ENCODE results near the gene NUDT8. TPM values are rescaled to one million over a fixed set of nuclear protein-coding genes. Genes with fewer than 3 reads are reported as not detected.
"Not testable (repeated sequence)": the region's sequence is repeated elsewhere in the genome, so short reads cannot be mapped to it uniquely, and the experiment has no call there.

Gene NUDT8
- total and polyA plus RNA-seq, 2 donors (not counting 1 experiment from before 2014, with no cell fraction given): 6.9 to 7.1 TPM

DNA sequence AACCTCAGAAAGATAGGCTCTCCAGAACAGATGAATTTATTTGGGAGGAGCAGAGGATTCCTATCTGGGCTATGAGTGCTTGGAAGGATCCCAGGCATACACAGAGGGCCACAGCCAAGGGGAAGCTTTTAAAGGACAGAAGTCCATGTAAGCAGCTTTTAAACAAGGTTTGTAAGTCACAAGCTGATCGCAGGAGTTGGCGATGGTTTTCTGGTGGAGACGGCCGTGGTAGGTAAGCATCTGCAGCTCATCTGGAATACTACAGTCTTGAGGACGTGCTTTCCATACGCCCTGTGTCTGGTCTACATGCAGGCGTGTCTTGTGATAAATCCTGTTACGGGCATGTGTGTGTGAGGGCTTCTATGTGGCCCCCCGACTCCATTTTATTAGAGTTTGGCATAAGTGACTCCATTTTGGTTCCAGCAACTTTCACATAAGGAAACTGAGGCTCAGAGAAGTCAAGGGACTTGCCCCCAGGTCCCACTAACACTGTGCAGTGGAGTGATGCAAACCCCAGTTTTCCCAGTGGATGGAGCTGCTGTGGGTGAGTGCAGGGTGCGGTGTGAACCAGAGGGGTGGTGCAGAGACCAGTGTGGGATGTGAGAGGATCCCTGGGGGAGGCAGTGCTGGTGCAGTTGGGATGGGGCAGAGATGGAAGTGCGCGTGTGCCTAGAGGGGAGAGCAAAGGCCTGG lies 32.6 kb upstream of the NUDT8 start:
- no peak for ATAC-seq (ENCODE audit: low read depth)
- CTCF ChIA-PET: interaction anchor here (1.0 to 9.0 kb wide), 5 partner anchors 14 to 90 kb away, joined by 3 to 149 read pairs (median 13); partner anchors contain the start of genes ACY3 and NUDT8
- Histone ChIP-seq H3K27me3 (replicated peaks in 1 of 4; ENCODE audit: control extremely low read depth in 1 of 4, control insufficient read depth in 3 of 4, insufficient read depth in 4 of 4, low read length in 3 of 4) (peaks cover 0 to 3% (median 0%) of the 10 kb centered on the region in 4 experiments), H3K27ac (ENCODE audit: low read length in 2 of 2) (no peak overlapping the region), H2AFZ (ENCODE audit: insufficient read depth, low read depth, low read length, poor library complexity, severe bottlenecking) (no peak overlapping the region), H3K9me3 (ENCODE audit: control extremely low read depth in 1 of 3, control insufficient read depth in 2 of 3, insufficient read depth in 1 of 3, low read length in 2 of 3) (peaks cover 0 to 4% (median 4%) of the 10 kb centered on the region in 3 donors), H3K4me3 (ENCODE audit: control extremely low read depth in 1 of 5, extremely low read depth in 1 of 5, insufficient read depth in 1 of 5, low read depth in 2 of 5, low read length in 4 of 5) (no peak overlapping the region), H3K36me3 (replicated peaks in 1 of 2; ENCODE audit: control extremely low read depth in 1 of 2, control insufficient read depth in 1 of 2, extremely low read depth in 1 of 2, insufficient read depth in 2 of 2, low read length in 1 of 2) (no peaks in the 10 kb centered on the region), H4K20me1 (ENCODE audit: control insufficient read depth, insufficient read depth, low read length, poor library complexity, severe bottlenecking) (no peaks in the 10 kb centered on the region), H3K4me2 (replicated peaks; ENCODE audit: low read depth, low read length, poor library complexity, severe bottlenecking) (no peak overlapping the region), H3K4me1 (ENCODE audit: control insufficient read depth in 2 of 2, insufficient read depth in 2 of 2, low read length in 2 of 2) (peaks cover 20 to 22% of the 10 kb centered on the region in 2 donors), H3K79me2 (ENCODE audit: control insufficient read depth, insufficient read depth, low read length) (no peaks in the 10 kb centered on the region), H3K9ac (ENCODE audit: low read length) (no peak overlapping the region)
- Mint-ChIP-seq H3K4me1 (peaks cover 7% of the 10 kb centered on the region), H3K9me3 (ENCODE audit: insufficient read depth) (no peaks in the 10 kb centered on the region), H3K4me3 (no peak overlapping the region), H3K27me3 (no peaks in the 10 kb centered on the region), H3K27ac (peak overlapping the region; percentile 79)
- intact Hi-C loops (cut with micrococcal nuclease): no loop called here
- DNase-seq: no peak
- TF ChIP-seq, protein P1, sequence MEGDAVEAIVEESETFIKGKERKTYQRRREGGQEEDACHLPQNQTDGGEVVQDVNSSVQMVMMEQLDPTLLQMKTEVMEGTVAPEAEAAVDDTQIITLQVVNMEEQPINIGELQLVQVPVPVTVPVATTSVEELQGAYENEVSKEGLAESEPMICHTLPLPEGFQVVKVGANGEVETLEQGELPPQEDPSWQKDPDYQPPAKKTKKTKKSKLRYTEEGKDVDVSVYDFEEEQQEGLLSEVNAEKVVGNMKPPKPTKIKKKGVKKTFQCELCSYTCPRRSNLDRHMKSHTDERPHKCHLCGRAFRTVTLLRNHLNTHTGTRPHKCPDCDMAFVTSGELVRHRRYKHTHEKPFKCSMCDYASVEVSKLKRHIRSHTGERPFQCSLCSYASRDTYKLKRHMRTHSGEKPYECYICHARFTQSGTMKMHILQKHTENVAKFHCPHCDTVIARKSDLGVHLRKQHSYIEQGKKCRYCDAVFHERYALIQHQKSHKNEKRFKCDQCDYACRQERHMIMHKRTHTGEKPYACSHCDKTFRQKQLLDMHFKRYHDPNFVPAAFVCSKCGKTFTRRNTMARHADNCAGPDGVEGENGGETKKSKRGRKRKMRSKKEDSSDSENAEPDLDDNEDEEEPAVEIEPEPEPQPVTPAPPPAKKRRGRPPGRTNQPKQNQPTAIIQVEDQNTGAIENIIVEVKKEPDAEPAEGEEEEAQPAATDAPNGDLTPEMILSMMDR (IDR thresholded peaks at IDR 0.05): no peak
- POLR2A ChIA-PET: no interaction called here
- WGBS (ENCODE audit: insufficient coverage): 97% methylated on average over 12 of the region's 12 CpGs

- peaks cover 0 to 18% (median 15%) of the 10 kb centered on the region in 3 donors for H3K9me3 ChIP-seq (ENCODE audit: control extremely low read depth in 1 of 3, control insufficient read depth in 2 of 3, insufficient read depth in 1 of 3, low read length in 2 of 3)
- H3K4me3 ChIP-seq (ENCODE audit: control extremely low read depth in 1 of 5, extremely low read depth in 1 of 5, insufficient read depth in 1 of 5, low read depth in 2 of 5, low read length in 4 of 5); H3K27me3 Mint-ChIP-seq; H3K4me2 ChIP-seq (replicated peaks; ENCODE audit: low read depth, low read length, poor library complexity, severe bottlenecking); DNase-seq; H3K27me3 ChIP-seq (replicated peaks in 1 of 4; ENCODE audit: control extremely low read depth in 1 of 4, control insufficient read depth in 3 of 4, insufficient read depth in 4 of 4, low read length in 3 of 4); H2AFZ ChIP-seq (ENCODE audit: insufficient read depth, low read depth, low read length, poor library complexity, severe bottlenecking); intact Hi-C loops (cut with micrococcal nuclease); H4K20me1 ChIP-seq (ENCODE audit: control insufficient read depth, insufficient read depth, low read length, poor library complexity, severe bottlenecking); H3K9me3 Mint-ChIP-seq (ENCODE audit: insufficient read depth); H3K4me3 Mint-ChIP-seq; H3K4me1 Mint-ChIP-seq; H3K9ac ChIP-seq (ENCODE audit: low read length); H3K36me3 ChIP-seq (replicated peaks in 1 of 2; ENCODE audit: control extremely low read depth in 1 of 2, control insufficient read depth in 1 of 2, extremely low read depth in 1 of 2, insufficient read depth in 2 of 2, low read length in 1 of 2); H3K27ac ChIP-seq (ENCODE audit: low read length in 2 of 2); POLR2A ChIA-PET; H3K79me2 ChIP-seq (ENCODE audit: control insufficient read depth, insufficient read depth, low read length); H3K27ac Mint-ChIP-seq; ATAC-seq (ENCODE audit: low read depth): not testable (repeated sequence)
- WGBS (ENCODE audit: insufficient coverage): 100% methylated on average over 2 of the region's 5 CpGs
- CTCF ChIA-PET: interaction anchor here (0.5 to 9.0 kb wide), 5 partner anchors 11 to 43 kb away, joined by 3 to 149 read pairs (median 13); partner anchors contain the start of genes ACY3 and NUDT8
- peaks cover 8 to 11% of the 10 kb centered on the region in 2 donors for H3K4me1 ChIP-seq (ENCODE audit: control insufficient read depth in 2 of 2, insufficient read depth in 2 of 2, low read length in 2 of 2)
These were observed 31.0 kb upstream of the NUDT8 start for GRCh38 chr11:67660752-67661151.

All from B cell (primary cell).